ENCODE results near the gene MELK. TPM values are rescaled to one million over a fixed set of nuclear protein-coding genes. Genes with fewer than 3 reads are reported as not detected.

The MELK gene
- total and polyA plus RNA-seq, 2 donors from 2014 or later, result 1.1 TPM; not detected in 1

- no peaks in the 10 kb centered on the region for H3K9me3 ChIP-seq (ENCODE audit: control insufficient read depth in 2 of 3, insufficient read depth in 1 of 3, low read length in 3 of 3)
- DNase-seq, result no peak
- H3K4me3 ChIP-seq (ENCODE audit: low read length in 3 of 3), result no peak overlapping the region
- H3K9ac ChIP-seq (ENCODE audit: low read length in 3 of 3), result no peak overlapping the region
- H3K27me3 ChIP-seq (ENCODE audit: control insufficient read depth, insufficient read depth, low read length), result no peaks in the 10 kb centered on the region
- no peak for FAIRE-seq
- H3K36me3 ChIP-seq (ENCODE audit: control insufficient read depth in 2 of 3, insufficient read depth in 3 of 3, low read length in 3 of 3), result no peaks in the 10 kb centered on the region
- no peak for TF ChIP-seq CTCF (IDR thresholded peaks at IDR 0.05; ENCODE audit: borderline replicate concordance, extremely low read depth, insufficient read depth)
- no peaks in the 10 kb centered on the region for H3K4me1 ChIP-seq (ENCODE audit: control insufficient read depth in 2 of 3, insufficient read depth in 2 of 3, low read depth in 1 of 3, low read length in 3 of 3)
- intact Hi-C loops (cut with DNase I), result no loop called here
- no peak overlapping the region for H3K27ac ChIP-seq (ENCODE audit: low read depth in 2 of 2, low read length in 2 of 2)
These were observed 92.7 kb downstream of the MELK start for GRCh38 chr9:36665387-36665786.

- H3K9me3 ChIP-seq (ENCODE audit: control insufficient read depth in 2 of 3, insufficient read depth in 1 of 3, low read length in 3 of 3), result no peaks in the 10 kb centered on the region
- FAIRE-seq (no peak), DNase-seq (no peak)
- no peak overlapping the region for H3K9ac ChIP-seq (ENCODE audit: low read length in 3 of 3)
- H3K27me3 ChIP-seq (ENCODE audit: control insufficient read depth, insufficient read depth, low read length), result no peaks in the 10 kb centered on the region
- intact Hi-C loops (cut with DNase I), result no loop called here
- no peaks in the 10 kb centered on the region for H3K36me3 ChIP-seq (ENCODE audit: control insufficient read depth in 2 of 3, insufficient read depth in 3 of 3, low read length in 3 of 3)
- no peaks in the 10 kb centered on the region for H3K4me1 ChIP-seq (ENCODE audit: control insufficient read depth in 2 of 3, insufficient read depth in 2 of 3, low read depth in 1 of 3, low read length in 3 of 3)
- H3K4me3 ChIP-seq (ENCODE audit: low read length in 3 of 3), result no peak overlapping the region
- TF ChIP-seq CTCF (IDR thresholded peaks at IDR 0.05; ENCODE audit: borderline replicate concordance, extremely low read depth, insufficient read depth), result no peak
- no peak overlapping the region for H3K27ac ChIP-seq (ENCODE audit: low read depth in 2 of 2, low read length in 2 of 2)
These were observed 93.3 kb downstream of the MELK start for GRCh38 chr9:36665921-36666431.

- Histone ChIP-seq H3K9me3 (ENCODE audit: control insufficient read depth in 2 of 3, insufficient read depth in 1 of 3, low read length in 3 of 3) (no peaks in the 10 kb centered on the region), H3K4me3 (ENCODE audit: low read length in 3 of 3) (no peak overlapping the region), H3K4me1 (ENCODE audit: control insufficient read depth in 2 of 3, insufficient read depth in 2 of 3, low read depth in 1 of 3, low read length in 3 of 3) (no peaks in the 10 kb centered on the region), H3K36me3 (ENCODE audit: control insufficient read depth in 2 of 3, insufficient read depth in 3 of 3, low read length in 3 of 3) (no peaks in the 10 kb centered on the region), H3K9ac (ENCODE audit: low read length in 3 of 3) (no peak overlapping the region), H3K27ac (ENCODE audit: low read depth in 2 of 2, low read length in 2 of 2) (no peak overlapping the region), H3K27me3 (ENCODE audit: control insufficient read depth, insufficient read depth, low read length) (no peaks in the 10 kb centered on the region)
- DNase-seq, result no peak
- no peak for FAIRE-seq
- no peak for TF ChIP-seq CTCF (IDR thresholded peaks at IDR 0.05; ENCODE audit: borderline replicate concordance, extremely low read depth, insufficient read depth)
- intact Hi-C loops (cut with DNase I), result no loop called here
These were observed 98.9 kb downstream of the MELK start for GRCh38 chr9:36671561-36671960.

DNA sequence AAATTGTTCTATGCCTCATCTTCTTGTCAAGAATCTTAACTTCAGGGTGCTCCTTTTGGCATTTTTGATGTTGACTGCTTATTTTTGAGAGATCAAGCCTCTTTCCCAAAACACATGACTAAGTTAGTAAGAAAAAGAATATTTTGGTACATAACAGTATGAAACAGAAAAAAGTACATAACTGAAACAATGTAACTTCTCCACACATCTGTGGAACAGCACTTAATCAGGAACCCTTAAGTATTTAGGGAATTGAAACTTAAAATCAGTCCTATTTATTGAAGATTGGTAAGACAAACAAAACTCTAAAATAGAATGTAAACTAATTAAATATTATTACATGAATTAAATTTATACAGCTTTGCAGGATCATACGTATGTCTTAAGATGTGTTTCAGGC, 103.4 kb downstream of the MELK start:
- H3K4me3 ChIP-seq (ENCODE audit: low read length in 3 of 3), result no peak overlapping the region
- DNase-seq (no peak), FAIRE-seq (no peak)
- intact Hi-C loops (cut with DNase I), result no loop called here
- no peaks in the 10 kb centered on the region for H3K27me3 ChIP-seq (ENCODE audit: control insufficient read depth, insufficient read depth, low read length)
- H3K27ac ChIP-seq (ENCODE audit: low read depth in 2 of 2, low read length in 2 of 2), result no peak overlapping the region
- no peak for TF ChIP-seq CTCF (IDR thresholded peaks at IDR 0.05; ENCODE audit: borderline replicate concordance, extremely low read depth, insufficient read depth)
- H3K4me1 ChIP-seq (ENCODE audit: control insufficient read depth in 2 of 3, insufficient read depth in 2 of 3, low read depth in 1 of 3, low read length in 3 of 3), result no peaks in the 10 kb centered on the region
- no peaks in the 10 kb centered on the region for H3K9me3 ChIP-seq (ENCODE audit: control insufficient read depth in 2 of 3, insufficient read depth in 1 of 3, low read length in 3 of 3)
- no peak overlapping the region for H3K9ac ChIP-seq (ENCODE audit: low read length in 3 of 3)
- H3K36me3 ChIP-seq (ENCODE audit: control insufficient read depth in 2 of 3, insufficient read depth in 3 of 3, low read length in 3 of 3), result no peaks in the 10 kb centered on the region

All from kidney (tissue), 14 donors.